AG04449 (cell line): ENCODE data around the gene ATP2B2.

Experiments used
- CTCF ChIA-PET: fragments of 350-600 bp; formaldehyde crosslinking; extraction: SDS; loops from one replicate; lab custom pipeline; 2021; ENCODE audit warnings: antibody characterized with exemption; lab: Yijun Ruan, JAX
- POLR2A ChIA-PET: fragments of 400-600, 350-600 bp; formaldehyde crosslinking; extraction: SDS; loops from one replicate; lab custom pipeline; 2020; ENCODE audit warnings: antibody characterized with exemption, inconsistent platforms; lab: Yijun Ruan, JAX
- DNase-seq: peaks from one replicate; pipeline ENCODE4 v3.0.0-alpha.2; 2010; ENCODE audit warnings: low read depth, low spot score
- H3K4me3 ChIP-seq: 2 replicates; pipeline ENCODE4 v1.5.1; 2011; ENCODE audit warnings: low read depth, mild to moderate bottlenecking, control low read depth, low read length
- CTCF ChIP-seq: IDR thresholded peaks from one replicate; pipeline ENCODE4 v1.5.1; 2011; ENCODE audit warnings: mild to moderate bottlenecking, moderate library complexity, low read length, control low read depth, inconsistent platforms; ENCODE audit not compliant: insufficient read depth; ENCODE audit errors: missing control alignments

ATP2B2 gene

GRCh38 chr3:10370429-10370828 is 135.0 kb downstream of the ATP2B2 start:
- TF ChIP-seq CTCF, result no peak
- no peak for DNase-seq
- POLR2A ChIA-PET, result interaction anchor here (0.8 kb wide), 1 partner anchor 13 kb away, joined by 3 read pairs; no protein-coding TSS in a partner anchor
- no peak overlapping the region for H3K4me3 ChIP-seq
- CTCF ChIA-PET, result interaction anchor here (0.7 to 1.3 kb wide), 2 partner anchors 26 to 35 kb away, joined by 3 read pairs; no protein-coding TSS in a partner anchor

DNA sequence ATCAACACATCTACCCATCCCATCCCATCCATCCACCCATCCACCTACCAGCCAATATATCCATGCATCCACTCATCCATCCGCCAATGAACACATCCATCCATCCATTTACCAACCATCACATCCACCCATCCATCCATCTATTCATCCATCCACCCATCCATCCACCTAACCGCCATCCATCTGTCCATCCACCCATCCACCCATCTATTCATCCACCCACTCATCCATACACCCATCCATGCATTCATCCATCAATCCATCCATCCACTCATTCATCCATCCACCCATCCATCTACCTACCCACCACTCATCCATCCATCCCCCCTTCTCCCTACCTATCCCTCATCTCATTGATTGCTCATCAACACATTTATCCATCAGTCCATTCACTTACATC is 136.9 kb downstream of the ATP2B2 start:
- POLR2A ChIA-PET, result no interaction called here
- CTCF ChIA-PET, result no interaction called here
- no peak overlapping the region for H3K4me3 ChIP-seq
- TF ChIP-seq CTCF, result no peak
- no peak for DNase-seq

GRCh38 chr3:10367506-10367905 is 137.9 kb downstream of the ATP2B2 start:
- CTCF ChIA-PET, result interaction anchor here (0.7 to 2.4 kb wide), 3 partner anchors 10 to 371 kb away, joined by 3 to 10 read pairs (median 9); no protein-coding TSS in a partner anchor
- no peak for DNase-seq
- TF ChIP-seq CTCF, result no peak
- POLR2A ChIA-PET, result interaction anchor here (0.6 to 1.3 kb wide), 3 partner anchors 10 to 28 kb away, joined by 4 to 16 read pairs (median 4); no protein-coding TSS in a partner anchor
- H3K4me3 ChIP-seq, result no peak overlapping the region

GRCh38 chr3:10366651-10367101 is 138.7 kb downstream of the ATP2B2 start:
- peak; percentile 96 for DNase-seq

GRCh38 chr3:10365791-10366190 is 139.6 kb downstream of the ATP2B2 start:
- ChIA-PET CTCF (interaction anchor here (2.4 kb wide), 1 partner anchor 9 kb away, joined by 9 read pairs; no protein-coding TSS in a partner anchor), POLR2A (no interaction called here)
- H3K4me3 ChIP-seq, result no peak overlapping the region
- DNase-seq, result peak; percentile 51
- no peak for TF ChIP-seq CTCF

More at GRCh38 chr3:10366651-10367101, 138.7 kb downstream of the ATP2B2 start:
- ChIA-PET CTCF (interaction anchor here (1.1 to 2.4 kb wide), 3 partner anchors 9 to 372 kb away, joined by 8 to 10 read pairs (median 9); no protein-coding TSS in a partner anchor), POLR2A (interaction anchor here (0.6 to 1.3 kb wide), 4 partner anchors 9 to 29 kb away, joined by 3 to 16 read pairs (median 4); no protein-coding TSS in a partner anchor)
- peak; percentile 5 for TF ChIP-seq CTCF
- no peak overlapping the region for H3K4me3 ChIP-seq

DNA sequence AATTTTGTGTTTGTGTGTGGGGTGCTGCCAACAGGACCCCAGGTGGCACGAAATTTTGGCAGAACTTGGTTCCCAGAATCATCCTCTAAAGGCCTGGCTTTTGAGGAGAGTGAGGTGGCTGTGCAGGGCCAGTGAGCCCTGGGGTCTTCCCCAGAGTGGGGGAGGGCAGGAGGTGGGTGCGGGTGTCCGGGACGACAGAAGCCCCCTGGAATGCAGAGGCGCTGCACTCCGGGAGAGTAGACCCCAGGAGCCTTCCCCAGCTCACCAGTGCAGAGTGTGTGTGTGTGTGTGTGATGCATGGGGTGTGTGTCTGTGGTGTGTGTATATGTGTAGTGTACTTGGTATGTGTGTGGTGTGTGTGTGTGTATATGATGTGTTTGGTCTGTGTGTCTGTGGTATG is 140.1 kb downstream of the ATP2B2 start:
- POLR2A ChIA-PET, result no interaction called here
- no peak overlapping the region for H3K4me3 ChIP-seq
- no peak for TF ChIP-seq CTCF
- no peak for DNase-seq
- CTCF ChIA-PET, result interaction anchor here (2.4 kb wide), 1 partner anchor 8 kb away, joined by 9 read pairs; no protein-coding TSS in a partner anchor
